ENCODE data around the gene SERGEF.

- TF ChIP-seq EZH2 (IDR thresholded peaks at IDR 0.05; ENCODE audit: insufficient read depth, poor library complexity, severe bottlenecking) (no peak), EZH2phosphoT487 (IDR thresholded peaks at IDR 0.05; ENCODE audit: insufficient read depth, low read depth) (no peak)
These were observed 230.1 kb downstream of the SERGEF start for GRCh38 chr11:17782603-17783337.
